C4-2B (cell line): ENCODE results near the gene SIRT3.

Source experiments
- ZFX ChIP-seq: fragments of 450-650 bp; IDR thresholded peaks from 2 replicates; pipeline ENCODE4 v1.6.1; 2017
- TF ChIP-seq, protein P1 (sequence below): fragments of 450-650 bp; conservative IDR thresholded peaks from 2 replicates; pipeline ENCODE4 v1.5.1; 2017; ENCODE audit warnings: mild to moderate bottlenecking

DNA sequence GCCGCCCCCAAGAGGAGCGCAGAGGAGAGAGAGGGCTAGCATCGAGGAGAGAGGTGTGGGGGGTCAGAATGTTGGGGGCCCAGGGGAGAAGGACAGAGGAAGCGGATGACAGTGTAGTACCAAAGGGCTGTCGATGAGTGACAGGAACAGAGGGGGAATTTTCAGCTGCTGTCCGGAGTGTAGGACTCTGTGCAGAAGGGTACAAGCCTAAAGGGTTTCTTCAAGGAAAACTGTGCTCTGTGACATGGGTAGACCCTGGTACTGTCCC, 36.7 kb upstream of the SIRT3 start:
- TF ChIP-seq, protein P1, sequence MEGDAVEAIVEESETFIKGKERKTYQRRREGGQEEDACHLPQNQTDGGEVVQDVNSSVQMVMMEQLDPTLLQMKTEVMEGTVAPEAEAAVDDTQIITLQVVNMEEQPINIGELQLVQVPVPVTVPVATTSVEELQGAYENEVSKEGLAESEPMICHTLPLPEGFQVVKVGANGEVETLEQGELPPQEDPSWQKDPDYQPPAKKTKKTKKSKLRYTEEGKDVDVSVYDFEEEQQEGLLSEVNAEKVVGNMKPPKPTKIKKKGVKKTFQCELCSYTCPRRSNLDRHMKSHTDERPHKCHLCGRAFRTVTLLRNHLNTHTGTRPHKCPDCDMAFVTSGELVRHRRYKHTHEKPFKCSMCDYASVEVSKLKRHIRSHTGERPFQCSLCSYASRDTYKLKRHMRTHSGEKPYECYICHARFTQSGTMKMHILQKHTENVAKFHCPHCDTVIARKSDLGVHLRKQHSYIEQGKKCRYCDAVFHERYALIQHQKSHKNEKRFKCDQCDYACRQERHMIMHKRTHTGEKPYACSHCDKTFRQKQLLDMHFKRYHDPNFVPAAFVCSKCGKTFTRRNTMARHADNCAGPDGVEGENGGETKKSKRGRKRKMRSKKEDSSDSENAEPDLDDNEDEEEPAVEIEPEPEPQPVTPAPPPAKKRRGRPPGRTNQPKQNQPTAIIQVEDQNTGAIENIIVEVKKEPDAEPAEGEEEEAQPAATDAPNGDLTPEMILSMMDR, result no peak
- no peak for TF ChIP-seq ZFX
